ENCODE results near the gene PPP2R5D.
A peak's percentile ranks its signal among the peaks of the same experiment; 100 is the strongest.

Gene PPP2R5D

DNA sequence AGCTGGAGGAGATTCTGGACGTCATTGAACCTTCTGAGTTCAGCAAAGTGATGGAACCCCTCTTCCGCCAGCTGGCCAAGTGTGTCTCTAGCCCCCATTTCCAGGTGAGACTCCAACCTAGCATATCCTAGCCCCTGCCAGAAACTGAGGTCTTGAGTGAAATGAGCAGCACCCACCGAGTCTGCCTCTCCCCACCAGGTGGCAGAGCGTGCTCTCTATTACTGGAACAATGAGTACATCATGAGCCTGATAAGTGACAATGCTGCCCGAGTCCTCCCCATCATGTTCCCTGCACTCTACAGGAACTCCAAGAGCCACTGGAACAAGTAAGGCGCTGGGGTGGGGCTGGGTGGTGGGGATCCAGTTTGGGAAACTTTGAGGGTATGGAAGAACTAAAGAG lies 24.8 kb downstream of the PPP2R5D start:
- TF ChIP-seq, protein P1, sequence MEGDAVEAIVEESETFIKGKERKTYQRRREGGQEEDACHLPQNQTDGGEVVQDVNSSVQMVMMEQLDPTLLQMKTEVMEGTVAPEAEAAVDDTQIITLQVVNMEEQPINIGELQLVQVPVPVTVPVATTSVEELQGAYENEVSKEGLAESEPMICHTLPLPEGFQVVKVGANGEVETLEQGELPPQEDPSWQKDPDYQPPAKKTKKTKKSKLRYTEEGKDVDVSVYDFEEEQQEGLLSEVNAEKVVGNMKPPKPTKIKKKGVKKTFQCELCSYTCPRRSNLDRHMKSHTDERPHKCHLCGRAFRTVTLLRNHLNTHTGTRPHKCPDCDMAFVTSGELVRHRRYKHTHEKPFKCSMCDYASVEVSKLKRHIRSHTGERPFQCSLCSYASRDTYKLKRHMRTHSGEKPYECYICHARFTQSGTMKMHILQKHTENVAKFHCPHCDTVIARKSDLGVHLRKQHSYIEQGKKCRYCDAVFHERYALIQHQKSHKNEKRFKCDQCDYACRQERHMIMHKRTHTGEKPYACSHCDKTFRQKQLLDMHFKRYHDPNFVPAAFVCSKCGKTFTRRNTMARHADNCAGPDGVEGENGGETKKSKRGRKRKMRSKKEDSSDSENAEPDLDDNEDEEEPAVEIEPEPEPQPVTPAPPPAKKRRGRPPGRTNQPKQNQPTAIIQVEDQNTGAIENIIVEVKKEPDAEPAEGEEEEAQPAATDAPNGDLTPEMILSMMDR (IDR thresholded peaks at IDR 0.05; ENCODE audit: borderline replicate concordance, extremely low read depth, low read length, poor library complexity, severe bottlenecking), result peak; percentile 72
- no peak for TF ChIP-seq EZH2 (IDR thresholded peaks at IDR 0.05; ENCODE audit: borderline replicate concordance, low read depth, low read length, severe bottlenecking)
- H3K4me2 ChIP-seq (ENCODE audit: insufficient read depth, low read length), result no peak overlapping the region
- peaks cover 77% of the 10 kb centered on the region for H3K36me3 ChIP-seq (ENCODE audit: insufficient read depth, low read length)

DNA sequence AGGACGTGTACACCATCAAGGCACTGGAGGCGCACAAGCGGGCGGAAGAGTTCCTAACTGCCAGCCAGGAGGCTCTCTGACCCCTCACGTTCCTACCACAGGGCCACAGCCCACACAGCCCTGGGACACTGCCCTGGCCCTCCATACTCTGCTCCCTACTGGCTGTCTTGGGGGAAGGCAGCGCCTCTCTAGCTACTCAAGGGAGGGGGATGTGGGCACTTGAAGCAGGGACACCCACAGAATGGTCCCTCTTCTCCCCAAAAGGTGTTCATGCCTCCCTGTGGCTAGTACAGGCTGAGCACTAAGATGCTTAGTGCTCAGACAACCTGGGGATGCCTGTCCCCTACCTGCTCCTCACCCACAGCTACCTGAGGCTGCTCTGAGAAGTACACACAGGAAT lies 26.8 kb downstream of the PPP2R5D start:
- ATAC-seq (ENCODE audit: insufficient read depth, low read depth) (no peak), DNase-seq (no peak)
- H4K20me1 ChIP-seq (ENCODE audit: insufficient read depth, low read length), result peaks cover 11% of the 10 kb centered on the region; the same call in 1 of the 2 replicates
- H3K9ac ChIP-seq (ENCODE audit: low read depth, low read length), result no peak overlapping the region
- no peak for TF ChIP-seq EZH2 (IDR thresholded peaks at IDR 0.05; ENCODE audit: borderline replicate concordance, low read depth, low read length, severe bottlenecking)
- TF ChIP-seq, protein P1 (IDR thresholded peaks at IDR 0.05; ENCODE audit: borderline replicate concordance, extremely low read depth, low read length, poor library complexity, severe bottlenecking), result peak; percentile 10
- H3K27me3 ChIP-seq (ENCODE audit: insufficient read depth, low read length, poor library complexity), result no peaks in the 10 kb centered on the region
- H3K4me2 ChIP-seq (ENCODE audit: insufficient read depth, low read length), result peak overlapping the region; percentile 31; the same call in 1 of the 2 replicates
- peaks cover 55% of the 10 kb centered on the region for H3K79me2 ChIP-seq (ENCODE audit: insufficient read depth, low read length)
- no peak overlapping the region for H3K4me3 ChIP-seq (ENCODE audit: low read depth in 1 of 2, low read length in 2 of 2)
- no peak overlapping the region for H3K27ac ChIP-seq (ENCODE audit: low read length)
- no peak overlapping the region for H2AFZ ChIP-seq (ENCODE audit: low read depth, low read length)
- H3K36me3 ChIP-seq (ENCODE audit: insufficient read depth, low read length), result peaks cover 72% of the 10 kb centered on the region
- peaks cover 42% of the 10 kb centered on the region for H3K4me1 ChIP-seq (ENCODE audit: insufficient read depth, low read length)
- H3K9me3 ChIP-seq (ENCODE audit: insufficient read depth, low read length, severe bottlenecking), result no peaks in the 10 kb centered on the region

More for the DNA sequence above, 24.8 kb downstream of the PPP2R5D start:
- no peak overlapping the region for H2AFZ ChIP-seq (ENCODE audit: low read depth, low read length)
- no peaks in the 10 kb centered on the region for H3K27me3 ChIP-seq (ENCODE audit: insufficient read depth, low read length, poor library complexity)
- no peak overlapping the region for H3K9ac ChIP-seq (ENCODE audit: low read depth, low read length)
- peak; percentile 58 for DNase-seq
- H3K27ac ChIP-seq (ENCODE audit: low read length), result no peak overlapping the region
- no peak for ATAC-seq (ENCODE audit: insufficient read depth, low read depth)
- no peak overlapping the region for H3K4me3 ChIP-seq (ENCODE audit: low read depth in 1 of 2, low read length in 2 of 2)
- H3K79me2 ChIP-seq (ENCODE audit: insufficient read depth, low read length), result peaks cover 34% of the 10 kb centered on the region
- peaks cover 5% of the 10 kb centered on the region; the same call in 1 of the 2 replicates for H4K20me1 ChIP-seq (ENCODE audit: insufficient read depth, low read length)
- peaks cover 25% of the 10 kb centered on the region for H3K4me1 ChIP-seq (ENCODE audit: insufficient read depth, low read length)
- H3K9me3 ChIP-seq (ENCODE audit: insufficient read depth, low read length, severe bottlenecking), result no peaks in the 10 kb centered on the region

DNA sequence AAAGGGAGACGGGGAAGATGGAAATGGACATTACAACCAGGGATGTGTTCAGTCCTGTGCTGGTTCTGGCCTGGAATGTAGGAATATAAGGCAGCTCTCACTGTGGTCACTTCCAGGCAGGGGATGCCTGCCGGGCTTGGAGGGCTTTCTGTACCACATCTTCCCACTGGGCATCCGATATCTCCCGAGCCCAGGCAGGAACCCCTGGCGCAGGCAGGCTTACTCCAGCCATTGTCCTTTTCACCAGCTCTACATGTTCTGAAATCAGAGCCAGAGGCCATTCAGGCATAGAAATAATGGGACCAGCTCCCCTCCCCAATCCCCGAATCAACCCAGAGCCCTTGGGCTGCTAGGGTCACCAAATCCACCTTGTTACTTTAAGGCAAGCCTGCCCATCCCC lies 28.0 kb downstream of the PPP2R5D start:
- no peak for TF ChIP-seq EZH2 (IDR thresholded peaks at IDR 0.05; ENCODE audit: borderline replicate concordance, low read depth, low read length, severe bottlenecking)
- TF ChIP-seq, protein P1 (IDR thresholded peaks at IDR 0.05; ENCODE audit: borderline replicate concordance, extremely low read depth, low read length, poor library complexity, severe bottlenecking), result no peak
- H3K27me3 ChIP-seq (ENCODE audit: insufficient read depth, low read length, poor library complexity), result no peaks in the 10 kb centered on the region
- peak overlapping the region; percentile 91 to 94; a peak in 3 of 4 replicates for H3K4me3 ChIP-seq (ENCODE audit: low read depth in 1 of 2, low read length in 2 of 2)

More for the DNA sequence above, 28.0 kb downstream of the PPP2R5D start:
- H3K9me3 ChIP-seq (ENCODE audit: insufficient read depth, low read length, severe bottlenecking), result no peaks in the 10 kb centered on the region
- H3K4me2 ChIP-seq (ENCODE audit: insufficient read depth, low read length), result peak overlapping the region; percentile 99
- H3K79me2 ChIP-seq (ENCODE audit: insufficient read depth, low read length), result peaks cover 65% of the 10 kb centered on the region
- H3K36me3 ChIP-seq (ENCODE audit: insufficient read depth, low read length), result peaks cover 72% of the 10 kb centered on the region
- DNase-seq (no peak), ATAC-seq (ENCODE audit: insufficient read depth, low read depth) (no peak)
- peaks cover 54% of the 10 kb centered on the region for H3K4me1 ChIP-seq (ENCODE audit: insufficient read depth, low read length)
- peaks cover 22% of the 10 kb centered on the region; the same call in 1 of the 2 replicates for H4K20me1 ChIP-seq (ENCODE audit: insufficient read depth, low read length)
- peak overlapping the region; percentile 90 for H3K9ac ChIP-seq (ENCODE audit: low read depth, low read length)
- peak overlapping the region; percentile 86 for H3K27ac ChIP-seq (ENCODE audit: low read length)
- H2AFZ ChIP-seq (ENCODE audit: low read depth, low read length), result no peak overlapping the region

All from DND-41 (cell line).